HepG2 (cell line): ENCODE results near the gene NEURL2. TPM values are rescaled to one million over a fixed set of nuclear protein-coding genes. Genes with fewer than 3 reads are reported as not detected.

Experiments used
- ATF7-NPFF ChIP-seq: sonication (generic); formaldehyde crosslinking; IDR thresholded peaks from 2 replicates; pipeline ENCODE4 v1.8.1; 2023; ENCODE audit warnings: mild to moderate bottlenecking, low read depth, missing genetic modification reagents, moderate library complexity
- CEBPG ChIP-seq: IDR thresholded peaks from 2 replicates; pipeline ENCODE4 v1.6.1; 2016
- DR1 ChIP-seq: sonication (generic); formaldehyde crosslinking; IDR thresholded peaks from 2 replicates; pipeline ENCODE4 v1.8.0; 2021; ENCODE audit warnings: mild to moderate bottlenecking, missing genetic modification reagents, inconsistent platforms
- EZH2 ChIP-seq: conservative IDR thresholded peaks from 2 replicates; pipeline ENCODE4 v1.6.1; 2012; ENCODE audit warnings: mild to moderate bottlenecking, low read depth, low read length, moderate library complexity
- HMG20A ChIP-seq: IDR thresholded peaks from 2 replicates; pipeline ENCODE4 v1.6.1; 2016; ENCODE audit warnings: borderline replicate concordance
- ONECUT2 ChIP-seq: sonication (generic); formaldehyde crosslinking; IDR thresholded peaks from 2 replicates; pipeline ENCODE4 v1.4.0; 2020; ENCODE audit warnings: missing genetic modification reagents
- PHF20 ChIP-seq: sonication (generic); formaldehyde crosslinking; IDR thresholded peaks from 2 replicates; pipeline ENCODE4 v1.5.0; 2020; ENCODE audit warnings: mild to moderate bottlenecking, missing genetic modification reagents
- PITX1 ChIP-seq: sonication (generic); formaldehyde crosslinking; IDR thresholded peaks from 2 replicates; pipeline ENCODE4 v1.5.1; 2020; ENCODE audit warnings: mild to moderate bottlenecking, missing genetic modification reagents
- SP4 ChIP-seq: sonication (generic); formaldehyde crosslinking; IDR thresholded peaks from 2 replicates; pipeline ENCODE4 v1.8.1; 2023; ENCODE audit warnings: mild to moderate bottlenecking, missing genetic modification reagents
- TAF15 ChIP-seq: fragments of 200-400 bp; formaldehyde crosslinking; IDR thresholded peaks from one replicate; pipeline ENCODE4 v1.6.1; 2018; ENCODE audit warnings: mild to moderate bottlenecking, low read depth, low read length; ENCODE audit not compliant: poor library complexity, severe bottlenecking
- ZBTB42 ChIP-seq: sonication (generic); formaldehyde crosslinking; IDR thresholded peaks from 2 replicates; pipeline ENCODE4 v1.5.0; 2020; ENCODE audit warnings: mild to moderate bottlenecking, missing genetic modification reagents
- ZBTB49 ChIP-seq: sonication (generic); formaldehyde crosslinking; IDR thresholded peaks from 2 replicates; pipeline ENCODE4 v1.4.0; 2020; ENCODE audit warnings: missing genetic modification reagents, borderline replicate concordance
- ZNF10 ChIP-seq: sonication (generic); formaldehyde crosslinking; IDR thresholded peaks from 2 replicates; pipeline ENCODE4 v1.4.0; 2020; ENCODE audit warnings: mild to moderate bottlenecking, low read depth, missing genetic modification reagents, borderline replicate concordance
- ZNF143 ChIP-seq: sonication (generic); formaldehyde crosslinking; IDR thresholded peaks from 2 replicates; pipeline ENCODE4 v1.4.0; 2020; ENCODE audit warnings: missing genetic modification reagents
- ZNF550 ChIP-seq: sonication (generic); formaldehyde crosslinking; IDR thresholded peaks from 2 replicates; pipeline ENCODE4 v1.4.0; 2020; ENCODE audit warnings: mild to moderate bottlenecking, missing genetic modification reagents, borderline replicate concordance
- ZNF784 ChIP-seq: sonication (generic); formaldehyde crosslinking; IDR thresholded peaks from 2 replicates; pipeline ENCODE4 v1.5.1; 2020; ENCODE audit warnings: missing genetic modification reagents, mild to moderate bottlenecking, borderline replicate concordance
- polyA plus RNA-seq, 8 experiments: library from polyadenylated mRNA; depleted of rRNA in 3 of 8; stranded (reverse) in 7 of 8; unstranded in 1 of 8; fragments of >200 nt; fragmentation: Illumina TruSeq in 4 of 8; extraction: Trizol in 4 of 8; gene quantifications; 2 replicates each; pipeline versions ENCODE4 v1.2.1 to v1.2.3, GENCODE V29; 2011 to 2016; ENCODE audit warnings: low read depth in 4 of 8, missing spikeins in 1 of 8, mixed read lengths in 1 of 8; ENCODE audit not compliant: insufficient read depth in 1 of 8
- total RNA-seq, 5 experiments: library from RNA; depleted of rRNA; stranded (reverse); fragments of >200 nt; fragmentation: Illumina TruSeq; extraction: Trizol; gene quantifications; 2 replicates each; pipeline ENCODE4 v1.2.3, GENCODE V29; 2016; ENCODE audit warnings: low read depth in 1 of 5
- TF ChIP-seq, protein P1 (sequence below): sonication (generic); formaldehyde crosslinking; IDR thresholded peaks from 2 replicates; pipeline ENCODE4 v1.8.0; 2022; ENCODE audit warnings: mild to moderate bottlenecking, missing genetic modification reagents
- TF ChIP-seq, protein P2 (sequence below): sonication (generic); formaldehyde crosslinking; IDR thresholded peaks from 2 replicates; pipeline ENCODE4 v1.9.0; 2021; ENCODE audit warnings: mild to moderate bottlenecking, missing genetic modification reagents

NEURL2 gene
- total and polyA plus RNA-seq, 2 of the 13 experiments (the other 11 are each of a cell fraction or from before 2014, with no cell fraction given): 7.2 to 9.7 TPM

DNA sequence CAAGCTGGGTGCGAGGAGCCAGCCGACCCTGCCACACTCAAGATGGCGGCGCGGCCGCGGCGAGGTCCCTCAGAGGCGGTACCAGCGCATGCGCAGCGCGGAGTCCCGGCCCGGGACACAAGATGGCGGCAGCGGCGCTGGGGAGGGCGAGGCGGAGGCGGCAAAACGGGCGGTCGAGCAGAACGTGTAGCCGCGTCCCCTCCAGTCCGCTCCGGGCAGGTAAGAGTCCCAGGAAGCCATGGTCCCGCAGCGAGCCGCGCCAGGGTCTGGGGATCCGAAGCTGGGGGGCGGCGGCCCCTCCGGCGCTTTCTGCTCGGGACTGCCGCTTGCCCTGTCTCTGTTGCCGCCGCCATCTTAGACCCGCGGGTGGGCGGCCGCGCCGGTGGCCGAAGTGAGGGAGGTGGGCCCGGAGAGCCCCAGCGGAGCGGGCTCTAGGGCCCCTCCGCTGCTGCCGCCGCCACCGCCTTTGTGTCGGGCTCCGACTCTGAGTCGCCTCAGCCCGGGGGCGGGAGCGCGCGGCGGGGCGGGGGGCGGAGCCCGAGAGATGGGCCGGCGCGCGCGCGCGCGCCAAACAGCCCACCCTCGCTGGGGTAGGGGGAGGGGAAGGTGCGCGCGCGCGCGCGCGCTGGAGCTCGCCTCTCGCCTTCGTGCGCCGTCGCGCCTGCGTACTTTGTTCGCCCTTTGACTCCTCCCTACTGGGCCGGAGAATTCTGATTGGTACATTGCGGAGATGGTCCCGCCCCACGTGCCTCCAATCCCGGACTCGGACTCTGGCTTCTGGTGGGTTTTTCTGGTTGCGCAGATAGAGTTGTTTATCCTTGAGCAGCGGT, 43.8 kb upstream of the NEURL2 start, which contains the start of gene PCIF1 (continued):
- TF ChIP-seq ZBTB49 (CRISPR knock-in tag): peak; percentile 96
- TF ChIP-seq TAF15: peak; percentile 91
- peak; percentile 46; the same call in 1 of the 2 replicates for TF ChIP-seq CEBPG
- TF ChIP-seq DR1 (CRISPR knock-in tag): peak; percentile 85
- TF ChIP-seq, protein P1, sequence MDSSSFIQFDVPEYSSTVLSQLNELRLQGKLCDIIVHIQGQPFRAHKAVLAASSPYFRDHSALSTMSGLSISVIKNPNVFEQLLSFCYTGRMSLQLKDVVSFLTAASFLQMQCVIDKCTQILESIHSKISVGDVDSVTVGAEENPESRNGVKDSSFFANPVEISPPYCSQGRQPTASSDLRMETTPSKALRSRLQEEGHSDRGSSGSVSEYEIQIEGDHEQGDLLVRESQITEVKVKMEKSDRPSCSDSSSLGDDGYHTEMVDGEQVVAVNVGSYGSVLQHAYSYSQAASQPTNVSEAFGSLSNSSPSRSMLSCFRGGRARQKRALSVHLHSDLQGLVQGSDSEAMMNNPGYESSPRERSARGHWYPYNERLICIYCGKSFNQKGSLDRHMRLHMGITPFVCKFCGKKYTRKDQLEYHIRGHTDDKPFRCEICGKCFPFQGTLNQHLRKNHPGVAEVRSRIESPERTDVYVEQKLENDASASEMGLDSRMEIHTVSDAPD: peak; percentile 78
- TF ChIP-seq ZNF10 (CRISPR knock-in tag): no peak
- TF ChIP-seq HMG20A (CRISPR knock-in tag): peak; percentile 62; the same call in 1 of the 2 replicates
- peak; percentile 78 for TF ChIP-seq PITX1 (CRISPR knock-in tag)
- TF ChIP-seq ZNF784 (CRISPR knock-in tag): peak; percentile 94; the same call in 1 of the 2 replicates
- peak; percentile 51; the same call in 1 of the 2 replicates for TF ChIP-seq PHF20 (CRISPR knock-in tag)
- TF ChIP-seq ONECUT2 (CRISPR knock-in tag): peak; percentile 30; the same call in 1 of the 2 replicates
- TF ChIP-seq, protein P2, sequence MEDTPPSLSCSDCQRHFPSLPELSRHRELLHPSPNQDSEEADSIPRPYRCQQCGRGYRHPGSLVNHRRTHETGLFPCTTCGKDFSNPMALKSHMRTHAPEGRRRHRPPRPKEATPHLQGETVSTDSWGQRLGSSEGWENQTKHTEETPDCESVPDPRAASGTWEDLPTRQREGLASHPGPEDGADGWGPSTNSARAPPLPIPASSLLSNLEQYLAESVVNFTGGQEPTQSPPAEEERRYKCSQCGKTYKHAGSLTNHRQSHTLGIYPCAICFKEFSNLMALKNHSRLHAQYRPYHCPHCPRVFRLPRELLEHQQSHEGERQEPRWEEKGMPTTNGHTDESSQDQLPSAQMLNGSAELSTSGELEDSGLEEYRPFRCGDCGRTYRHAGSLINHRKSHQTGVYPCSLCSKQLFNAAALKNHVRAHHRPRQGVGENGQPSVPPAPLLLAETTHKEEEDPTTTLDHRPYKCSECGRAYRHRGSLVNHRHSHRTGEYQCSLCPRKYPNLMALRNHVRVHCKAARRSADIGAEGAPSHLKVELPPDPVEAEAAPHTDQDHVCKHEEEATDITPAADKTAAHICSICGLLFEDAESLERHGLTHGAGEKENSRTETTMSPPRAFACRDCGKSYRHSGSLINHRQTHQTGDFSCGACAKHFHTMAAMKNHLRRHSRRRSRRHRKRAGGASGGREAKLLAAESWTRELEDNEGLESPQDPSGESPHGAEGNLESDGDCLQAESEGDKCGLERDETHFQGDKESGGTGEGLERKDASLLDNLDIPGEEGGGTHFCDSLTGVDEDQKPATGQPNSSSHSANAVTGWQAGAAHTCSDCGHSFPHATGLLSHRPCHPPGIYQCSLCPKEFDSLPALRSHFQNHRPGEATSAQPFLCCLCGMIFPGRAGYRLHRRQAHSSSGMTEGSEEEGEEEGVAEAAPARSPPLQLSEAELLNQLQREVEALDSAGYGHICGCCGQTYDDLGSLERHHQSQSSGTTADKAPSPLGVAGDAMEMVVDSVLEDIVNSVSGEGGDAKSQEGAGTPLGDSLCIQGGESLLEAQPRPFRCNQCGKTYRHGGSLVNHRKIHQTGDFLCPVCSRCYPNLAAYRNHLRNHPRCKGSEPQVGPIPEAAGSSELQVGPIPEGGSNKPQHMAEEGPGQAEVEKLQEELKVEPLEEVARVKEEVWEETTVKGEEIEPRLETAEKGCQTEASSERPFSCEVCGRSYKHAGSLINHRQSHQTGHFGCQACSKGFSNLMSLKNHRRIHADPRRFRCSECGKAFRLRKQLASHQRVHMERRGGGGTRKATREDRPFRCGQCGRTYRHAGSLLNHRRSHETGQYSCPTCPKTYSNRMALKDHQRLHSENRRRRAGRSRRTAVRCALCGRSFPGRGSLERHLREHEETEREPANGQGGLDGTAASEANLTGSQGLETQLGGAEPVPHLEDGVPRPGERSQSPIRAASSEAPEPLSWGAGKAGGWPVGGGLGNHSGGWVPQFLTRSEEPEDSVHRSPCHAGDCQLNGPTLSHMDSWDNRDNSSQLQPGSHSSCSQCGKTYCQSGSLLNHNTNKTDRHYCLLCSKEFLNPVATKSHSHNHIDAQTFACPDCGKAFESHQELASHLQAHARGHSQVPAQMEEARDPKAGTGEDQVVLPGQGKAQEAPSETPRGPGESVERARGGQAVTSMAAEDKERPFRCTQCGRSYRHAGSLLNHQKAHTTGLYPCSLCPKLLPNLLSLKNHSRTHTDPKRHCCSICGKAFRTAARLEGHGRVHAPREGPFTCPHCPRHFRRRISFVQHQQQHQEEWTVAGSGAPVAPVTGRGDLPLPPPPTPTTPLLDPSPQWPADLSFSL (CRISPR knock-in tag): peak; percentile 75; the same call in 1 of the 2 replicates
- peak; percentile 93 for TF ChIP-seq ATF7-NPFF (CRISPR knock-in tag)
- TF ChIP-seq ZNF143 (CRISPR knock-in tag): peak; percentile 66; the same call in 1 of the 2 replicates
- TF ChIP-seq ZBTB42 (CRISPR knock-in tag): peak; percentile 96
- TF ChIP-seq SP4: peak; percentile 100
- no peak for TF ChIP-seq EZH2
- TF ChIP-seq ZNF550 (CRISPR knock-in tag): 0 out of 2 replicates have a peak, but pooled peaks have one; percentile 90
